Lung (tissue), 10 donors: Measurements from ENCODE around the gene SMIM34. TPM values are rescaled to one million over a fixed set of nuclear protein-coding genes. Genes with fewer than 3 reads are reported as not detected.
"Not testable (repeated sequence)": the region's sequence is repeated elsewhere in the genome, so short reads cannot be mapped to it uniquely, and the experiment has no call there.

Experiments
- ATAC-seq: fragments of 200-7000 bp; cut with Tn5 transposase; one replicate; pipeline ENCODE4 v1.9.1; 2020; ENCODE audit warnings: moderate number of reproducible peaks; ENCODE audit not compliant: insufficient read depth, low FRiP score
- DNase-seq, 3 donors: peaks; one replicate each; pipeline ENCODE4 v3.0.0-alpha.2; 2013 to 2017
- H3K27ac ChIP-seq, 2 donors: one replicate each; pipeline ENCODE4 v1.5.1; 2013; ENCODE audit warnings: mild to moderate bottlenecking in 2 of 2, moderate library complexity in 2 of 2, control low read depth in 1 of 2, inconsistent platforms in 1 of 2, low read depth in 1 of 2, low read length in 1 of 2
- H3K27me3 ChIP-seq, 3 donors: one replicate each; pipeline ENCODE4 v1.5.1; 2013; ENCODE audit warnings: low read length in 2 of 3; ENCODE audit not compliant: control insufficient read depth in 3 of 3, insufficient read depth in 3 of 3
- H3K36me3 ChIP-seq, 4 donors: one replicate each; pipeline ENCODE4 v1.5.1; 2013; ENCODE audit warnings: low read length in 4 of 4, mild to moderate bottlenecking in 1 of 4, moderate library complexity in 1 of 4; ENCODE audit not compliant: control insufficient read depth in 4 of 4, insufficient read depth in 4 of 4
- H3K4me1 ChIP-seq, 5 donors: one replicate each; pipeline ENCODE4 v1.5.1; 2013; ENCODE audit warnings: low read length in 5 of 5, mild to moderate bottlenecking in 2 of 5, moderate library complexity in 1 of 5; ENCODE audit not compliant: control insufficient read depth in 5 of 5, insufficient read depth in 5 of 5
- H3K4me3 ChIP-seq: one replicate; pipeline ENCODE4 v1.5.1; 2013; ENCODE audit warnings: mild to moderate bottlenecking, control low read depth, moderate library complexity
- H3K9ac ChIP-seq, 2 donors: one replicate each; pipeline ENCODE4 v1.5.1; 2013; ENCODE audit warnings: low read length in 2 of 2, control low read depth in 1 of 2; ENCODE audit not compliant: insufficient read depth in 1 of 2
- H3K9me3 ChIP-seq, 4 donors: one replicate each; pipeline ENCODE4 v1.5.1; 2013; ENCODE audit warnings: low read length in 3 of 4, mild to moderate bottlenecking in 1 of 4, moderate library complexity in 1 of 4; ENCODE audit not compliant: control insufficient read depth in 4 of 4, insufficient read depth in 3 of 4
- WGBS, 2 donors: extraction: QIAGEN DNeasy Blood & Tissue Kit; methylation state at CpG; one replicate each; pipeline ENCODE4 v1.1.7; 2013; 5-methylcytosine and 5-hydroxymethylcytosine counted together
- polyA plus RNA-seq, 2 donors: library from polyadenylated mRNA; stranded (reverse); fragments of 200-250 nt; gene quantifications; one replicate each; pipeline ENCODE4 v1.2.1, GENCODE V29; 2013
- total RNA-seq, 2 donors: library from RNA; depleted of rRNA in 1 of 2; stranded (reverse); fragments of >200 nt in 1 of 2; gene quantifications; one replicate each; pipeline ENCODE4 v1.2.1, GENCODE V29; 2014 to 2021
- donor health status: Bipolar disorder and iron deficiency.
- donor health status: healthy.
- donor health status: DM: yes; HTN: yes; CAD: no.

SMIM34 gene
- total and polyA plus RNA-seq, 4 donors = 0.49 to 1.3 (median 0.53) TPM

GRCh38 chr21:34404742-34405141 is 19.0 kb downstream of the SMIM34 start:
- not testable (repeated sequence) for H3K9ac ChIP-seq, H3K36me3 ChIP-seq, ATAC-seq, H3K4me1 ChIP-seq, H3K4me3 ChIP-seq, H3K27ac ChIP-seq, H3K9me3 ChIP-seq, H3K27me3 ChIP-seq, DNase-seq
- no CpG with 5 or more reads among the region's 5 CpGs for whole genome bisulfite sequencing, 2 donors

- H3K4me1 ChIP-seq, H3K9me3 ChIP-seq, H3K4me3 ChIP-seq, H3K36me3 ChIP-seq, H3K9ac ChIP-seq, H3K27me3 ChIP-seq, DNase-seq, H3K27ac ChIP-seq, ATAC-seq: not testable (repeated sequence)
- no CpG with 5 or more reads among the region's 5 CpGs for WGBS, 2 donors
Measured at GRCh38 chr21:34400522-34400921, 23.2 kb downstream of the SMIM34 start.

GRCh38 chr21:34383724-34384415 is 39.9 kb downstream of the SMIM34 start:
- H3K36me3 ChIP-seq, H3K9ac ChIP-seq, H3K9me3 ChIP-seq, DNase-seq, H3K4me3 ChIP-seq, H3K4me1 ChIP-seq, H3K27ac ChIP-seq, ATAC-seq, H3K27me3 ChIP-seq: not testable (repeated sequence)
- WGBS, 2 donors = no CpG with 5 or more reads among the region's 14 CpGs

- not testable (repeated sequence) for H3K27ac ChIP-seq, DNase-seq, H3K27me3 ChIP-seq, H3K9me3 ChIP-seq, H3K4me1 ChIP-seq, H3K36me3 ChIP-seq, ATAC-seq, H3K9ac ChIP-seq, H3K4me3 ChIP-seq
- no CpG with 5 or more reads among the region's 2 CpGs for WGBS, 2 donors
Measured at GRCh38 chr21:34383138-34383537, 40.6 kb downstream of the SMIM34 start.

- WGBS, 2 donors = no CpG with 5 or more reads among the region's 33 CpGs
- not testable (repeated sequence) for H3K36me3 ChIP-seq, DNase-seq, H3K27ac ChIP-seq, H3K9ac ChIP-seq, H3K4me1 ChIP-seq, H3K9me3 ChIP-seq, H3K27me3 ChIP-seq, H3K4me3 ChIP-seq
- peak; percentile 70 for ATAC-seq
Measured at GRCh38 chr21:34375619-34375972, 48.2 kb downstream of the SMIM34 start.

GRCh38 chr21:34374940-34375618 is 48.7 kb downstream of the SMIM34 start, which contains the start of gene SMIM11:
Gene SMIM11 (plus strand): TSS chr21:34375507. CDS start chr21:34379505, 3,998 bp downstream.
- not testable (repeated sequence) for H3K27ac ChIP-seq, H3K4me1 ChIP-seq, H3K9me3 ChIP-seq, H3K9ac ChIP-seq, H3K4me3 ChIP-seq, H3K36me3 ChIP-seq, H3K27me3 ChIP-seq, DNase-seq
- WGBS, 2 donors = no CpG with 5 or more reads among the region's 49 CpGs
- ATAC-seq = peak; percentile 90

- DNase-seq, H3K9me3 ChIP-seq, H3K4me1 ChIP-seq, H3K27me3 ChIP-seq, H3K36me3 ChIP-seq, H3K27ac ChIP-seq, ATAC-seq, H3K4me3 ChIP-seq, H3K9ac ChIP-seq: not testable (repeated sequence)
- WGBS, 2 donors = no CpG with 5 or more reads among the region's 8 CpGs
Measured at GRCh38 chr21:34374462-34374861, 49.3 kb downstream of the SMIM34 start.
